ENCODE measurements around the gene BNIP5. TPM values are rescaled to one million over a fixed set of nuclear protein-coding genes. Genes with fewer than 3 reads are reported as not detected.

The BNIP5 gene
- total RNA-seq, 1 donor from 2014 or later, result not detected

- no peak for DNase-seq (ENCODE audit: low spot score in 2 of 2)
- H3K4me1 ChIP-seq, result peaks cover 9 to 10% of the 10 kb centered on the region in 2 donors
- TF ChIP-seq, protein P1, sequence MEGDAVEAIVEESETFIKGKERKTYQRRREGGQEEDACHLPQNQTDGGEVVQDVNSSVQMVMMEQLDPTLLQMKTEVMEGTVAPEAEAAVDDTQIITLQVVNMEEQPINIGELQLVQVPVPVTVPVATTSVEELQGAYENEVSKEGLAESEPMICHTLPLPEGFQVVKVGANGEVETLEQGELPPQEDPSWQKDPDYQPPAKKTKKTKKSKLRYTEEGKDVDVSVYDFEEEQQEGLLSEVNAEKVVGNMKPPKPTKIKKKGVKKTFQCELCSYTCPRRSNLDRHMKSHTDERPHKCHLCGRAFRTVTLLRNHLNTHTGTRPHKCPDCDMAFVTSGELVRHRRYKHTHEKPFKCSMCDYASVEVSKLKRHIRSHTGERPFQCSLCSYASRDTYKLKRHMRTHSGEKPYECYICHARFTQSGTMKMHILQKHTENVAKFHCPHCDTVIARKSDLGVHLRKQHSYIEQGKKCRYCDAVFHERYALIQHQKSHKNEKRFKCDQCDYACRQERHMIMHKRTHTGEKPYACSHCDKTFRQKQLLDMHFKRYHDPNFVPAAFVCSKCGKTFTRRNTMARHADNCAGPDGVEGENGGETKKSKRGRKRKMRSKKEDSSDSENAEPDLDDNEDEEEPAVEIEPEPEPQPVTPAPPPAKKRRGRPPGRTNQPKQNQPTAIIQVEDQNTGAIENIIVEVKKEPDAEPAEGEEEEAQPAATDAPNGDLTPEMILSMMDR (IDR thresholded peaks at IDR 0.05), result no peak
- no peaks in the 10 kb centered on the region for H3K27me3 ChIP-seq
- intact Hi-C loops (cut with DNase I), result no loop called here
- H3K36me3 ChIP-seq, result no peaks in the 10 kb centered on the region
- H3K4me3 ChIP-seq, result no peak overlapping the region
- no peak overlapping the region for H3K27ac ChIP-seq
- H3K9me3 ChIP-seq, result no peaks in the 10 kb centered on the region
These were observed 39.2 kb downstream of the BNIP5 start for GRCh38 chr6:36297511-36297910.

- Histone ChIP-seq H3K4me1 (peaks cover 5 to 6% of the 10 kb centered on the region in 2 donors), H3K27me3 (no peaks in the 10 kb centered on the region), H3K4me3 (no peak overlapping the region), H3K27ac (no peak overlapping the region), H3K9me3 (no peaks in the 10 kb centered on the region), H3K36me3 (no peaks in the 10 kb centered on the region)
- TF ChIP-seq, protein P1 (IDR thresholded peaks at IDR 0.05), result no peak
- intact Hi-C loops (cut with DNase I), result no loop called here
- DNase-seq (ENCODE audit: low spot score in 2 of 2), result no peak
These were observed 39.6 kb downstream of the BNIP5 start for GRCh38 chr6:36297051-36297450.

DNA sequence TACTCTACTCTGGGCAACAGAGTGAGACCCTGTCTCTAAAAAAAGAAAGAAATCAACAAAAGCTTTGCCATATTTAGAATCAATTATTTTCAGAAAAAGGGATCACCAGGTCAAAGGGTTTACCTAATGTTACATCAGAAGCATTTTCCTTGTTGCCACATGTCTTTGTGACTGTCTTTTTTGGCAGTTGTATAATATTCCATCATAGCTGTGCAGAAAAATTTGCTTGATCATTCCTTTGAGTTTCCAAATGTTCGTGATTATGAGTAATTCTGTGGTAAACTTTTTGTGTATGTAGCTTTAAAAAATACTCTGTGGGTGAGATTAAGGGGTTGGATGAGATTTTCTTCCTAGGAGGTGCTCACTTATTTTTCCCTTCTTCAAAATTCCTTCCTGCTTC is 40.4 kb downstream of the BNIP5 start:
- H3K36me3 ChIP-seq, result no peaks in the 10 kb centered on the region
- peaks cover under 1 to 1% of the 10 kb centered on the region in 2 donors for H3K4me1 ChIP-seq
- H3K27me3 ChIP-seq, result no peaks in the 10 kb centered on the region
- intact Hi-C loops (cut with DNase I), result no loop called here
- no peak overlapping the region for H3K4me3 ChIP-seq
- no peak for DNase-seq (ENCODE audit: low spot score in 2 of 2)
- no peaks in the 10 kb centered on the region for H3K9me3 ChIP-seq
- no peak overlapping the region for H3K27ac ChIP-seq
- TF ChIP-seq, protein P1 (IDR thresholded peaks at IDR 0.05), result no peak

DNA sequence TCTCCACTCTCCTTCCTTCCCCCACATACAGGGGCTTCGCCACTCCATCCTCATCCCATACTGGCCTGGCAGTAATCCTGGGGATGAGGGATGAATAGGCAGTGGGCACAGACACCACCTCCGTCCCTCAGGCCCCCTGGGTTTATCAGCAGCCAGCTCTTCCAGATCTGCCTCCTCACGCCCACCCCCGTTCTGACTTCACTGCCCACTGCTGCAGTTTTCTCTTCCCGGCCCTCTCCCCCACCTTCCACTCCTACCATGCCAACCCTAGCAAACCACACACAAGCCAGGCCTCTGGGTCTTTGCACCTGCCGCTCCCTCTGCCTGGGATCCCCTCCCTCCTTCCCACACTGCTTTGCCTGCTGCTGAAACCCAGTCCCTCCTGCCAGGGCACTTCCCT is 44.5 kb downstream of the BNIP5 start:
- H3K27ac ChIP-seq, result no peak overlapping the region
- intact Hi-C loops (cut with DNase I), result no loop called here
- H3K9me3 ChIP-seq, result no peaks in the 10 kb centered on the region
- no peaks in the 10 kb centered on the region for H3K36me3 ChIP-seq
- no peak overlapping the region for H3K4me3 ChIP-seq
- no peaks in the 10 kb centered on the region for H3K4me1 ChIP-seq
- no peaks in the 10 kb centered on the region for H3K27me3 ChIP-seq
- DNase-seq (ENCODE audit: low spot score in 2 of 2), result no peak
- TF ChIP-seq, protein P1 (IDR thresholded peaks at IDR 0.05), result no peak

DNA sequence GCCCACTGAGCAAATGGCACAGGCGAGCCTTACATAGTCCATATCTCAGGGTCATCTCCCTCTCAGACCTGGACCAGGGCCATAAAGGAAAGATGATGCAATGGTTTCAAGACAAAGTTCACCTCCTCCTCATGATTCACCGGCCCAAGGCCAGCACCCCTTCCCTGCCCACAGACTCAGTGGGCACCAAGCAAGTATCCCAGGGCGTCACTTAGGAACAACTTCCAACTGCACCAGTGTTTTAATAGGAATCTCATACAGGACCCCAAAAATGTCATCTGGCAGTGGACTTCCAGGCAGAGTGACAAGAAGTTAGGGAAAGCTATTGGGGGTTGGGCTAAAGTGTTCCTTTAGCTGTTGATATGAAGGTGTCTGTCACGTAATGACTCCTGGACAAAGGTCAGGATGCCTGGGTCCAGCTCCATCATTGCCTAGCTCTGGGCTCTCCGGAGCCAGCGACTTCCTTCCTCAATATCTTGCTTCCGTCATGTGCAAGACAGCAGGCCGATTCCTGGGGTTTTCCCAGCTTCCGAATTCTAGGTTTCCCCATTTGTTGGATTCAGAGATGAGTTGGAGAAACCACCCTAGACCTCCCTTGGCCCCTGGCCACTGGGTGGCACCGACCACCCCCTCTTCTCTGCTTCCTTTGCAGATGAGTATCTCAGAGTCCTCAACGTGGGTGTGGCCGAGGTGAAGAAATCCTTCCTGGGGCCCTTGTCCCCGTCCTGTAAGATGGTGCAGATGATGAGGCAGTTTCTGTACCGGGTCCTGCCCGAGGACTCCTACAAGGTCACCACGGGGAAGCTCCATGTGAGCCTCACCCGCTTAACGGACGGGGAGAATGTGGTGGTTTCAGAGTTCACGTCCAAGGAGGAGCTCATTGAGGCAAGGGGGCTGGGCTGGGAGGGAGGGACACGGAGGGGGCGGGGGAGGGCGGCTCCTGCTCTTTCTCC is 45.7 kb downstream of the BNIP5 start:
- intact Hi-C loops (cut with DNase I), result no loop called here
- no peak overlapping the region for H3K27ac ChIP-seq
- TF ChIP-seq, protein P1 (IDR thresholded peaks at IDR 0.05), result no peak
- H3K4me3 ChIP-seq, result no peak overlapping the region
- H3K4me1 ChIP-seq, result no peaks in the 10 kb centered on the region
- H3K9me3 ChIP-seq, result no peaks in the 10 kb centered on the region
- DNase-seq (ENCODE audit: low spot score in 2 of 2), result no peak
- H3K36me3 ChIP-seq, result no peaks in the 10 kb centered on the region
- H3K27me3 ChIP-seq, result no peaks in the 10 kb centered on the region
